ENCODE data around the gene TRIP13.
"Not testable (repeated sequence)": the region's sequence is repeated elsewhere in the genome, so short reads cannot be mapped to it uniquely, and the experiment has no call there.

Gene TRIP13

GRCh38 chr5:876398-877365 lies 16.0 kb upstream of the TRIP13 start:
- no peak for DNase-seq

GRCh38 chr5:878125-878524 lies 14.6 kb upstream of the TRIP13 start:
- DNase-seq: no peak

- DNase-seq: not testable (repeated sequence)
Observed at GRCh38 chr5:878677-879076, 14.0 kb upstream of the TRIP13 start.

GRCh38 chr5:880816-881550 lies 11.7 kb upstream of the TRIP13 start:
- DNase-seq: no peak

GRCh38 chr5:881551-881935 lies 11.1 kb upstream of the TRIP13 start:
- DNase-seq: no peak

- no peak for DNase-seq
Observed at GRCh38 chr5:882253-883183, 10.2 kb upstream of the TRIP13 start.

- no peak for DNase-seq
Observed at GRCh38 chr5:883475-884181, 9.1 kb upstream of the TRIP13 start.

GRCh38 chr5:884345-885126 lies 8.1 kb upstream of the TRIP13 start:
- DNase-seq: no peak

- no peak for DNase-seq
Observed at GRCh38 chr5:885127-885442, 7.6 kb upstream of the TRIP13 start.

- no peak for DNase-seq
Observed at GRCh38 chr5:885529-885928, 7.2 kb upstream of the TRIP13 start.

GRCh38 chr5:886036-886435 lies 6.6 kb upstream of the TRIP13 start:
- DNase-seq: no peak

- DNase-seq: no peak
Observed at GRCh38 chr5:886716-887325, 5.9 kb upstream of the TRIP13 start.

GRCh38 chr5:887947-888637 lies 4.6 kb upstream of the TRIP13 start:
- no peak for DNase-seq

- DNase-seq: no peak
Observed at GRCh38 chr5:888638-889035, 4.0 kb upstream of the TRIP13 start.

GRCh38 chr5:889075-889710 lies 3.5 kb upstream of the TRIP13 start:
- no peak for DNase-seq

- DNase-seq: no peak
Observed at GRCh38 chr5:891117-891836, 1.4 kb upstream of the TRIP13 start.

GRCh38 chr5:891837-892393 lies 769 bp upstream of the TRIP13 start:
- peak; percentile 37 for DNase-seq

GRCh38 chr5:893137-893506 lies 438 bp downstream of the TRIP13 start:
- DNase-seq: no peak

GRCh38 chr5:893711-894110 lies 1.0 kb downstream of the TRIP13 start:
- DNase-seq: no peak

All from femur (tissue), 1 donor.